ENCODE data around the gene SARNP. TPM values are rescaled to one million over a fixed set of nuclear protein-coding genes. Genes with fewer than 3 reads are reported as not detected.

The SARNP gene
- total and polyA plus RNA-seq, 9 of the 15 experiments (the other 6 are each of a cell fraction or from before 2014, with no cell fraction given): 70.1 to 400 (median 198) TPM

GRCh38 chr12:55829967-55830600 lies 12.6 kb upstream of the SARNP start:
- H3K27ac ChIP-seq (ENCODE audit: extremely low read depth, low read depth, low read length): peak overlapping the region; percentile 83
- FAIRE-seq (peak; percentile 15), DNase-seq (ENCODE audit: extremely low read depth in 1 of 4, low spot score in 3 of 4) (peak; percentile 53 to 82 (median 70)), ATAC-seq (peak; percentile 52)
- peak overlapping the region; percentile 78 for H3K4me3 ChIP-seq
- no peaks in the 10 kb centered on the region for H3K9me3 ChIP-seq (replicated peaks; ENCODE audit: control insufficient read depth, insufficient read depth, low read depth, low read length)
- peak overlapping the region; percentile 82 to 95 for H3K9ac ChIP-seq (ENCODE audit: insufficient read depth in 1 of 2, low read depth in 2 of 2, low read length in 2 of 2)
- H3K79me2 ChIP-seq (ENCODE audit: control insufficient read depth, insufficient read depth, low read length): peaks cover 48% of the 10 kb centered on the region
- no peaks in the 10 kb centered on the region for H3K27me3 ChIP-seq (ENCODE audit: control insufficient read depth in 2 of 2, insufficient read depth in 2 of 2, low read length in 2 of 2)
- intact Hi-C loops (cut with micrococcal nuclease) (loop anchor here (5.0 kb wide), 1 partner anchor 212 kb away; the partner anchor contains the start of gene RPS26), in situ Hi-C loops (cut with MboI) (no loop called here)
- H4K20me1 ChIP-seq (replicated peaks; ENCODE audit: control insufficient read depth, insufficient read depth, low read length): peaks cover 4% of the 10 kb centered on the region; the same call in 1 of the 2 replicates
- peak overlapping the region; percentile 94 for H3K4me2 ChIP-seq (ENCODE audit: insufficient read depth, low read length)
- peak overlapping the region; percentile 46 for H2AFZ ChIP-seq (ENCODE audit: low read depth, low read length)
- TSS peak; percentile 84 for BruUV-seq (replicated peaks)
- CTCF ChIA-PET (ENCODE audit: low intra/inter-chr PET ratio): interaction anchor here (0.6 to 1.4 kb wide), 2 partner anchors 37 to 91 kb away, joined by 3 to 4 read pairs; no protein-coding TSS in a partner anchor
- H3K4me1 ChIP-seq (replicated peaks in 1 of 2; ENCODE audit: control insufficient read depth in 2 of 2, insufficient read depth in 2 of 2, low read length in 2 of 2): peaks cover 28 to 42% of the 10 kb centered on the region in 2 experiments; a peak in 4 of 5 replicates
- POLR2A ChIA-PET: interaction anchor here (0.6 to 8.3 kb wide), 22 partner anchors 9 to 942 kb away, joined by 3 to 64 read pairs (median 4); partner anchors contain the start of genes DGKA, MMP19, ORMDL2 and RAB5B
- H3K9me1 ChIP-seq (ENCODE audit: control insufficient read depth, insufficient read depth, low read length): no peaks in the 10 kb centered on the region
- H3K36me3 ChIP-seq (ENCODE audit: control insufficient read depth, insufficient read depth, low read length): peaks cover 29% of the 10 kb centered on the region; the same call in 2 of the 3 replicates
- under 1% methylated on average over 25 of the region's 37 CpGs for WGBS (ENCODE audit: insufficient coverage, low coverage, missing lambda C conversion rate)
- TF ChIP-seq ZBTB7A (IDR thresholded peaks at IDR 0.05; ENCODE audit: borderline replicate concordance, control insufficient read depth, low read depth, low read length): peak; percentile 68
- TF ChIP-seq CTCF (IDR thresholded peaks at IDR 0.05 in 2 of 3, conservative IDR thresholded peaks at IDR 0.05 in 1 of 3; ENCODE audit: insufficient read depth in 2 of 3, low read depth in 1 of 3, low read length in 3 of 3): peak in 1 of 3 experiments; percentile 29; a peak in 2 of 6 replicates
- TF ChIP-seq FIP1L1 (IDR thresholded peaks at IDR 0.05; ENCODE audit: low read depth, low read length, poor library complexity, severe bottlenecking): no peak
- TF ChIP-seq MCM2 (IDR thresholded peaks at IDR 0.05; ENCODE audit: low read depth): no peak
- no peak for TF ChIP-seq HCFC1 (IDR thresholded peaks at IDR 0.05; ENCODE audit: low read depth, low read length)
- no peak for TF ChIP-seq ZNF780A (CRISPR knock-in tag; IDR thresholded peaks at IDR 0.05)
- no peak for TF ChIP-seq SP1 (CRISPR knock-in tag; IDR thresholded peaks at IDR 0.05)
- TF ChIP-seq MBD2 (IDR thresholded peaks at IDR 0.05; ENCODE audit: borderline replicate concordance, low read depth): no peak; the same call in 1 of the 2 replicates
- TF ChIP-seq CBX8 (IDR thresholded peaks at IDR 0.05; ENCODE audit: borderline replicate concordance, extremely low read depth, low read depth, low read length, poor library complexity, severe bottlenecking): no peak
- no peak for TF ChIP-seq BCL6 (CRISPR knock-in tag; IDR thresholded peaks at IDR 0.05)

Data from K562 (cell line).